CD4-positive, alpha-beta memory T cell (primary cell): ENCODE measurements around the gene CTPS1. TPM values are rescaled to one million over a fixed set of nuclear protein-coding genes. Genes with fewer than 3 reads are reported as not detected.
A peak's percentile ranks its signal among the peaks of the same experiment; 100 is the strongest.

Experiments used
- CTCF ChIA-PET: fragments of 350-600 bp; sonication (Branson Sonifier 250); formaldehyde crosslinking; loops from one replicate; lab custom pipeline; 2021; ENCODE audit warnings: inconsistent platforms; ENCODE audit not compliant: partially characterized antibody; lab: Charles Lee
- POLR2A ChIA-PET: fragments of 350-600 bp; sonication (Branson Sonifier 250); formaldehyde crosslinking; loops from one replicate; lab custom pipeline; 2021; ENCODE audit not compliant: partially characterized antibody; lab: Charles Lee
- DNase-seq, 5 donors: peaks; one replicate each; pipeline versions ENCODE4 v3.0.0 to v3.0.0-alpha.2; 2020 to 2022; ENCODE audit warnings: mixed read lengths in 1 of 5
- H3K27ac ChIP-seq: one replicate; pipeline ENCODE4 v1.7.0; 2013; ENCODE audit warnings: low read depth, low read length
- H3K27me3 ChIP-seq: 2 replicates; pipeline ENCODE4 v1.7.0; 2013; ENCODE audit warnings: mild to moderate bottlenecking, low read length, moderate library complexity; ENCODE audit not compliant: insufficient read depth
- H3K36me3 ChIP-seq: 2 replicates; pipeline ENCODE4 v1.7.0; 2013; ENCODE audit warnings: mild to moderate bottlenecking, low read length, moderate library complexity; ENCODE audit not compliant: insufficient read depth
- H3K4me1 ChIP-seq: 2 replicates; pipeline ENCODE4 v1.7.0; 2013; ENCODE audit warnings: mild to moderate bottlenecking, low read length, moderate library complexity; ENCODE audit not compliant: insufficient read depth
- H3K4me3 ChIP-seq, 2 donors: one replicate each; pipeline ENCODE4 v1.7.0; 2013; ENCODE audit warnings: low read length in 2 of 2, mild to moderate bottlenecking in 1 of 2
- H3K9me3 ChIP-seq, 2 donors: one replicate each; pipeline ENCODE4 v1.7.0; 2013; ENCODE audit warnings: low read length in 2 of 2, control low read depth in 1 of 2; ENCODE audit not compliant: control insufficient read depth in 1 of 2
- H3K27ac Mint-ChIP-seq, 7 donors: one replicate each; pipeline ENCODE4 v1.8.0; 2020 to 2021; ENCODE audit warnings: mixed read lengths in 7 of 7, mild to moderate bottlenecking in 6 of 7, inconsistent platforms in 3 of 7, moderate library complexity in 3 of 7
- H3K27me3 Mint-ChIP-seq, 2 donors: one replicate each; pipeline ENCODE4 v1.8.0; 2020 to 2021; ENCODE audit warnings: mixed read lengths in 2 of 2
- H3K36me3 Mint-ChIP-seq, 2 donors: one replicate each; pipeline ENCODE4 v1.8.0; 2020 to 2021; ENCODE audit warnings: mixed read lengths in 2 of 2, inconsistent platforms in 1 of 2, mild to moderate bottlenecking in 1 of 2
- H3K4me1 Mint-ChIP-seq, 4 donors: one replicate each; pipeline ENCODE4 v1.8.0; 2020 to 2021; ENCODE audit warnings: mixed read lengths in 4 of 4, mild to moderate bottlenecking in 1 of 4
- H3K4me3 Mint-ChIP-seq, 8 donors: one replicate each; pipeline ENCODE4 v1.8.0; 2020 to 2021; ENCODE audit warnings: mixed read lengths in 8 of 8, mild to moderate bottlenecking in 7 of 8, moderate library complexity in 6 of 8, inconsistent platforms in 3 of 8
- H3K9me3 Mint-ChIP-seq, 8 donors: one replicate each; pipeline ENCODE4 v1.8.0; 2020 to 2021; ENCODE audit warnings: mixed read lengths in 8 of 8, mild to moderate bottlenecking in 5 of 8, inconsistent platforms in 3 of 8, moderate library complexity in 1 of 8
- intact Hi-C: fragments of 100-400 bp; cut with micrococcal nuclease; formaldehyde crosslinking; loops from one replicate; pipeline ENCODE4 v1.15.1; 2023
- polyA plus RNA-seq, 2 donors: library from polyadenylated mRNA; unstranded; fragments of 300-500 nt; fragmentation: Illumina TruSeq; gene quantifications; one replicate each; pipeline ENCODE4 v1.2.3, GENCODE V29; 2021
- total RNA-seq, 2 experiments: library from RNA; stranded (reverse); gene quantifications; one replicate each; pipeline ENCODE4 v1.2.3, GENCODE V29; 2021

The CTPS1 gene, protein sequence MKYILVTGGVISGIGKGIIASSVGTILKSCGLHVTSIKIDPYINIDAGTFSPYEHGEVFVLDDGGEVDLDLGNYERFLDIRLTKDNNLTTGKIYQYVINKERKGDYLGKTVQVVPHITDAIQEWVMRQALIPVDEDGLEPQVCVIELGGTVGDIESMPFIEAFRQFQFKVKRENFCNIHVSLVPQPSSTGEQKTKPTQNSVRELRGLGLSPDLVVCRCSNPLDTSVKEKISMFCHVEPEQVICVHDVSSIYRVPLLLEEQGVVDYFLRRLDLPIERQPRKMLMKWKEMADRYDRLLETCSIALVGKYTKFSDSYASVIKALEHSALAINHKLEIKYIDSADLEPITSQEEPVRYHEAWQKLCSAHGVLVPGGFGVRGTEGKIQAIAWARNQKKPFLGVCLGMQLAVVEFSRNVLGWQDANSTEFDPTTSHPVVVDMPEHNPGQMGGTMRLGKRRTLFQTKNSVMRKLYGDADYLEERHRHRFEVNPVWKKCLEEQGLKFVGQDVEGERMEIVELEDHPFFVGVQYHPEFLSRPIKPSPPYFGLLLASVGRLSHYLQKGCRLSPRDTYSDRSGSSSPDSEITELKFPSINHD
- total RNA-seq (10 to 100 TPM; 18.5 to 19.7 TPM), polyA plus RNA-seq (10 to 100 TPM; 11.6 to 14.2 TPM)

GRCh38 chr1:40979241-40980067, at the start of gene CTPS1:
Gene CTPS1, plus strand, starts transcription at chr1:40979696. Its CDS starts 3,595 bp downstream, at chr1:40983291.
- Mint-ChIP-seq H3K27me3 (no peaks in the 10 kb centered on the region), H3K4me3 (peak within 1 kb of the TSS; percentile 83 to 97 (median 90))
- peak within 1 kb of the TSS; percentile 45 to 80 for H3K4me3 ChIP-seq

DNA sequence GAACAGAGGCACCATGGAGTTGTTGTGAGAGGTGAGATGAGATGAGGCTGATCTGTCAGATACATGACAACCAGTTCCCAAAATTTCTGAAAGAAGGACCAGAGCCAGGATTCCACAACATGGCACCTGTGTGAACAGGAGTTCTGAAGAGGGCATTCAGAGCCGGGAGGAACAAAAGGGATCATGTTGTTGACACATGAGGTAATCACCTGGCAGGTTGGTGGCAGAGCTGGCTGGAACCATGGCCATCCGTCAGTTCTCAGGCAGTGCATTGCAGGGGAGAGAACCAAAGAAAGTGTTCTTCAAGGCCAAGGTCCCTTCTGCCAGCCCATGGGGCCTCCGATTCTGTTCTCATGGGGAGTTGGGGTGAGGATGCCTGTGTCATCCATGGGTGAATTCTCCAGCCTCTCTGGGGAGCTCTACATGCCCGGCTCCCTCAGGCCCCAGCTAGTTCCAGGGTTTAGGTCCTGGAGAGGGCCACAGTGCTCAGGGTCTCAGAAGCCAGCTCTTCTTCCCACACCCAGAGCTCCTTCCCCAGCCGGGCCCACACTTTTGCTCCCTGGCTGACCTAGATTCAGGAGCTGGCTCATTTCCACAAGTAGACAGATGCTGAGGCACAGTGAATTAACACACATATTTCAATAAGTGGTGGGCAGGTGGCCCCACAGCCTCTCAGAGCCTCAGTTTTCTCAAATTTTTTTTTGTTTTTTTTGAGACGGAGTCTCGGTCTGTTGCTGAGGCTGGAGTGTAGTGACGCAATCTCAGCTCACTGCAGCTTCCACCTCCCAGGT, 49.1 kb upstream of the CTPS1 start:
- Mint-ChIP-seq H3K4me3 (no peak overlapping the region), H3K4me1 (no peaks in the 10 kb centered on the region), H3K27ac (no peak overlapping the region), H3K36me3 (no peaks in the 10 kb centered on the region), H3K27me3 (peaks cover 4 to 7% of the 10 kb centered on the region in 2 donors), H3K9me3 (no peaks in the 10 kb centered on the region)
- intact Hi-C loops: no loop called here
- ChIA-PET POLR2A (no interaction called here), CTCF (interaction anchor here (1.0 to 1.1 kb wide), 2 partner anchors 19 to 23 kb away, joined by 3 read pairs; no protein-coding TSS in a partner anchor)
- no peak overlapping the region for H3K4me3 ChIP-seq
- no peaks in the 10 kb centered on the region for H3K9me3 ChIP-seq
- no peak overlapping the region for H3K27ac ChIP-seq
- H3K36me3 ChIP-seq: no peaks in the 10 kb centered on the region
- H3K4me1 ChIP-seq: no peaks in the 10 kb centered on the region
- no peak for DNase-seq
- no peaks in the 10 kb centered on the region for H3K27me3 ChIP-seq

More at GRCh38 chr1:40979241-40980067, at the start of gene CTPS1:
- peaks cover 25% of the 10 kb centered on the region for H3K4me1 ChIP-seq
- ChIA-PET POLR2A (interaction anchor here (0.6 to 2.9 kb wide), 15 partner anchors 11 to 1787 kb away, joined by 3 to 25 read pairs (median 4); partner anchors contain the start of genes C1orf50, CITED4, NFYC and P3H1), CTCF (interaction anchor here (1.1 to 3.8 kb wide), 5 partner anchors 14 to 30 kb away, joined by 3 to 32 read pairs (median 5); no protein-coding TSS in a partner anchor)
- intact Hi-C loops: loop anchor here (1.0 to 5.0 kb wide), 3 partner anchors 24 to 1402 kb away; partner anchors contain the start of gene PABPC4
- peaks cover 13% of the 10 kb centered on the region for H3K36me3 ChIP-seq
- Mint-ChIP-seq H3K9me3 (no peaks in the 10 kb centered on the region), H3K36me3 (peaks cover 5 to 17% of the 10 kb centered on the region in 2 donors), H3K27ac (peak within 1 kb of the TSS; percentile 88 to 98 (median 92)), H3K4me1 (peaks cover 17 to 31% (median 22%) of the 10 kb centered on the region in 4 donors)
- DNase-seq: peak; percentile 94 to 96 (median 95)
- H3K27me3 ChIP-seq: no peaks in the 10 kb centered on the region
- no peaks in the 10 kb centered on the region for H3K9me3 ChIP-seq
- H3K27ac ChIP-seq: peak within 1 kb of the TSS; percentile 81

- Histone ChIP-seq H3K27ac (no peak overlapping the region), H3K9me3 (no peaks in the 10 kb centered on the region), H3K36me3 (no peaks in the 10 kb centered on the region), H3K27me3 (no peaks in the 10 kb centered on the region), H3K4me1 (no peaks in the 10 kb centered on the region), H3K4me3 (no peak overlapping the region)
- CTCF ChIA-PET: interaction anchor here (1.0 kb wide), 1 partner anchor 18 kb away, joined by 3 read pairs; no protein-coding TSS in a partner anchor
- DNase-seq: no peak
- Mint-ChIP-seq H3K9me3 (no peaks in the 10 kb centered on the region), H3K36me3 (no peaks in the 10 kb centered on the region), H3K4me1 (no peaks in the 10 kb centered on the region), H3K27ac (no peak overlapping the region), H3K4me3 (no peak overlapping the region), H3K27me3 (peaks cover 4 to 7% of the 10 kb centered on the region in 2 donors)
- intact Hi-C loops: no loop called here
- POLR2A ChIA-PET: no interaction called here
Observed at GRCh38 chr1:40931601-40932000, 47.9 kb upstream of the CTPS1 start.

- ChIA-PET CTCF (no interaction called here), POLR2A (interaction anchor here (0.9 kb wide), 1 partner anchor 8 kb away, joined by 6 read pairs; no protein-coding TSS in a partner anchor)
- Mint-ChIP-seq H3K27me3 (peaks cover 4 to 7% of the 10 kb centered on the region in 2 donors), H3K4me3 (no peak overlapping the region), H3K36me3 (no peaks in the 10 kb centered on the region), H3K4me1 (no peaks in the 10 kb centered on the region), H3K27ac (no peak overlapping the region), H3K9me3 (no peaks in the 10 kb centered on the region)
- no peak for DNase-seq
- no peak overlapping the region for H3K4me3 ChIP-seq
- no peaks in the 10 kb centered on the region for H3K36me3 ChIP-seq
- H3K27ac ChIP-seq: no peak overlapping the region
- intact Hi-C loops: no loop called here
- no peaks in the 10 kb centered on the region for H3K4me1 ChIP-seq
- no peaks in the 10 kb centered on the region for H3K27me3 ChIP-seq
- no peaks in the 10 kb centered on the region for H3K9me3 ChIP-seq
Observed at GRCh38 chr1:40932006-40932405, 47.5 kb upstream of the CTPS1 start.

DNA sequence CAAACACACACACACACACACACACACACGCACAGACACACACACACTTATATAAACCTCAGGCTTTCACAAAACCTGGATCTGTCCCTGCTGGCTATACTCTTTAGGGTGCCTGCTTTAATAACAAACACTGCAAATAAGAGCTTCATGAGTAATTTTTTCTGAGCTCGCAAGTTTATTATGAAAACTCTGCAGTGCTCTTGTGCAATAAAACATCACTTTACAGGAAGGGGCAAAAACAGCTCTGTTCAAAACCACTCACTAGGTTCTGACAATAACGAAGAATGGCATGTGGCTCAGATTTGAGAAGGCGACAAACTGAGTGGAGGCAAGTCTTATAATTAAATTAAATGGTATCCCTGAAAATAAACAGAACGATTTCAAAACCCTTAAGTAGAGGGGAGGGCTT, 42.6 kb upstream of the CTPS1 start:
- Mint-ChIP-seq H3K9me3 (no peaks in the 10 kb centered on the region), H3K4me3 (no peak overlapping the region), H3K27me3 (peaks cover 0 to 2% of the 10 kb centered on the region in 2 donors), H3K36me3 (no peaks in the 10 kb centered on the region), H3K27ac (peak overlapping the region in 1 of 7 donors; percentile 54), H3K4me1 (no peaks in the 10 kb centered on the region)
- POLR2A ChIA-PET: no interaction called here
- Histone ChIP-seq H3K4me1 (no peaks in the 10 kb centered on the region), H3K36me3 (no peaks in the 10 kb centered on the region), H3K4me3 (no peak overlapping the region), H3K27me3 (no peaks in the 10 kb centered on the region), H3K9me3 (no peaks in the 10 kb centered on the region), H3K27ac (no peak overlapping the region)
- intact Hi-C loops: no loop called here
- no peak for DNase-seq
- CTCF ChIA-PET: interaction anchor here (5.1 kb wide), 1 partner anchor 14 kb away, joined by 45 read pairs; no protein-coding TSS in a partner anchor

- CTCF ChIA-PET: interaction anchor here (5.1 kb wide), 1 partner anchor 12 kb away, joined by 45 read pairs; no protein-coding TSS in a partner anchor
- H3K27me3 Mint-ChIP-seq: no peaks in the 10 kb centered on the region
Observed at GRCh38 chr1:40938393-40938792, 41.1 kb upstream of the CTPS1 start.

More at GRCh38 chr1:40938393-40938792, 41.1 kb upstream of the CTPS1 start:
- H3K36me3 Mint-ChIP-seq: no peaks in the 10 kb centered on the region
- Histone ChIP-seq H3K36me3 (no peaks in the 10 kb centered on the region), H3K9me3 (no peaks in the 10 kb centered on the region), H3K4me1 (no peaks in the 10 kb centered on the region), H3K4me3 (no peak overlapping the region), H3K27me3 (no peaks in the 10 kb centered on the region), H3K27ac (no peak overlapping the region)
- DNase-seq: no peak
- H3K4me1 Mint-ChIP-seq: no peaks in the 10 kb centered on the region
- POLR2A ChIA-PET: no interaction called here
- no peak overlapping the region for H3K27ac Mint-ChIP-seq
- intact Hi-C loops: no loop called here
- H3K4me3 Mint-ChIP-seq: no peak overlapping the region
- no peaks in the 10 kb centered on the region for H3K9me3 Mint-ChIP-seq
